GM19372 (cell line): Measurements from ENCODE around the gene ATAT1.

Experiments used
- ATAC-seq: cut with Tn5 transposase; IDR thresholded peaks from one replicate; pipeline ENCODE4 v1.9.1; 2021; ENCODE audit warnings: mild to moderate bottlenecking, low read depth, moderate library complexity; ENCODE audit not compliant: unreplicated experiment

The ATAT1 gene

DNA sequence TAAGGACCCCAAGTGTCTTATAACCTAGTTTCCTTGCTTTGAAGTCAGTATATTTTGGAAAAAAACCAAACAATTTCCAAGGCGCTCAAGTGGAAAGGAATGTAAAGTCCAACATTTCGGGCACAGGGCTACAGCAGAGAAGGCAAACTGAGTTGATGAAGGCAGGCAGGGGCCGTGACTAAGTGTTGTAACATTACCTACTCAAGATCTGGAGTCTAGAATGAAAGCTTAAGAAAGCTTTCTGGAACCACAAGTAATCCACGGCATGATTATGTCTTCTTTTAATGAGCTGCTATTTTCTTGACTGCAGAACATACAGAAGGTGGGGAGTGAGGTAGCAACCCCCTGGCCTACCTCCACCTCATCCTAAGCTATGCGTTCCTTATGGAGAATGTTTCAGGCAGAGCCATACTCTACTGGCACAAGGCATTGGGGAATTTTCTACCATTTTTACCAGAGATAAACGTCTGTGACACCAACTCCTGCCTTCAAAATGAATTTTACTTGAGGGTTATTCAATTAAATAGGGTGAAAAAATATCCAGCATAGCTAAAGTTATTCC, 13.9 kb upstream of the ATAT1 start:
- no peak for ATAC-seq

DNA sequence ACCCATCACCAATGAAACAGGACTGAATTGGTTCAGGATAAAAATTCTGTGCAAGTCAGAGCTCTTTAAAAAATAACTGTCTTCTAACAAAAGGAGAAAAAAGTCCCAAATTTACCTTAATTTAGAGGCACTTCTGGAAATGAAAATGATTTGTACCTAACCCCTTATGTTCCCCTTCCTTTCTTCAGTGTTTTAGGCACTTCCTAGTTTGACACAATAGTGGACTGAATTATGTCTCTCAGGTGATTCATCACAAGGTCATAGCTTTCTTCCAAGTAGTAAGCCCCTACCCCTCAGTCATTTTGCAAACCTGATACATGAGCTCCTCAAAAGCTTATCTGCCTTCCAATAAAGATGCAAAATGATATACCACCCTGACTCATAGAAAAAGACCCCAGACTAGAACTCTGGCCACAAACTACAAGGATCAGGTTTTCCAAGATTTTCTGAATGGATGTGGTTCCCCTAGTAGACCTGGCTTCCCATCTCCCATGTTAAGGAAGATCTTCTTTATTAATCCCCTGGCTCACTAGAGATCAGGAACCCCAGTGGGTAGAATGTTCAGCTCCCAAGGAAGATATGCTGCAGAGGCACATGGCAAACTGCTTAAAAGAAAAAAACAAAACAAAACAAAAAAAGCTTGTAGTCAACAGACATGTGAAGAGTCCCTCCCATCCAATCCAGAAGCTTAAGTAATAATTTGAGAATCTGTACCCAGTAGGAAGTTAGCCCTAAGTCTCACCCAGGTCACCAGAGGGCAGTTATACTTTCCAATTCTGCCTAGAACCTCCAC, 13.2 kb upstream of the ATAT1 start:
- no peak for ATAC-seq

DNA sequence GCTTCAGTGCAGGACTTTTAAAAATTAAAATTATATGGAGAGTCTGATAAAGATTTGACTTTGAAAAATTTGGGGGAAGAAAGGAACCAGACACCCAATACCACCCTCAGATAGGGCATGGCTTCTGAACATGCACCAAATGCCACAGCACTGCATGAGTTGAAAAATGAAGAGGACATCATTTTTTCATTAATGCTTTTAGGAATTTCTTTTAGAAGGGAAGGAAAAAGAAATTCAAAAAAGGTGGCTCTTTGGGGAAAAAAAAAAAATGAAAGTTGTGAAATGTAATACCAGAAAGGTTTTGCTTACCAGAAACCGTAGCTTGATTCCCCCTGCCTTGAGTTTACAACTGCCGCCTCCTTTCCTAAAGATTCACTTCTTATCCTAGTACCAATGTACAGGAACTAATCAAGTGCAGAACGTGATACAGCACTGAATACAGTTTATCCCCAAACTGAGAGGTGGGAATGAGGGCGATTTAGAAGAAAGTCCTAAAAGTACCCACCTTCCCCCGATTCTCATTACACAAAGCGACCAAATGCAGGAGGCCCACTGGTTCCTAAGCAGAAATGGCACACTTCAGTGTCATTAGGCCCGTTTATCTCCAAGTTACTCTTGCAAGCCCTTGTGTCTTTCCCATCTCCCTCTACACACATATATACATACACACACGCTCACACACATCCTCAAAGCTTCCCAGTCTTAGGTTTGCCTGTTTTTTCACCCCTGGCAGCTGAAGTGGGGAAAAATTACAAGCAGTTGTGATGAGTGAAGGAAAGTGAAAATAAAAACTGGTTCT, 12.4 kb upstream of the ATAT1 start:
- no peak for ATAC-seq

DNA sequence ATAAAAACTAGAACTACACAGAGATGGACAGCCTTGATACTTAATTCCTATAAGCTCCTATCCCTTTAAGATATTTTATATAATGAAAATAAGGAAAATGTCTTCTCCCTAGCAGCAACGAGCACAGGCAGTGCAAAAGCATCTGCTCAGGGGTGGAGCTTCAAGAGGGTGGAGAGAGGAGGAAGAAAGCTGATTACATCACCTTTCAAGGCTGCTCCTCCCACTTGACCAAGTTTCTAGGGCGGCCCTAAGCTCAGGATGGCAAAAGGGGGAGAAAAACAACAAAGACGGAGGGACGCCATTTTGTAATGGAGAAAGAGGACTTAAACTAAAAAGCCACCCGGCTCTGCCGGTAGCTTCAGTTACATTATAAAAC, 11.8 kb upstream of the ATAT1 start:
- ATAC-seq, result peak; percentile 26

DNA sequence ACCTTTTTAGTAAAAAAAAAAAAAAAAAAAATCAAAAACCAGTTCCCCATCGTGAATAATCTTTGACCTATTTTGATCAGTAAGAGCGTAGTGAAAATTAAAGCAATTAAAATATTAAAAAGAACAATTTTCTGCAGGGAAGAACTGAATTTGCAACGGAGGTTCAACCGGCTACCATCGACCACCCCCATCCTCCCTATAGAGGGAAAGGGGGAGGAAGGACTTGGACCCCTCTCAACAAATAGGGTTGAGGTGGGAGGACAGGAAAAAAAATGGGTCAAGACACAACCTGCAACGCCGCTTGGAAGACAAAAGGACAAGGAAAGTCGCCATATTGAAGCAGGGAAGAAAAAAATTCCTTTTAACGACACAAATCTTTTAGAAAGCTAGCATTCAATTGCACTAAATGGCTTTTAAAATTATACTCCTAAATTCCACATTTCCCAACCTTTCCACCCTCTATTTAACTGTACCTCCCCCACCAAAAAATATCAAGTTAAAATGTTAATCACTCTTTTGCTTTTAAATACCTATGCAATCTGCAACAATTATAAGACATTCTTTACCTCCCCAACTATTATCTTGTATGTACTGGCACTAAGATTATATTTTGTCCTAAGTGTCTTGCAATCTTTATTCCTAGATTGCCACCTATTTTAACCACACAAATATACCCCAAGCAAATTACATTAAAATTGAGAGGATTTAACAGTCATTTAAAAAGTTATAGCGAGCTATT, 11.3 kb upstream of the ATAT1 start:
- no peak for ATAC-seq

DNA sequence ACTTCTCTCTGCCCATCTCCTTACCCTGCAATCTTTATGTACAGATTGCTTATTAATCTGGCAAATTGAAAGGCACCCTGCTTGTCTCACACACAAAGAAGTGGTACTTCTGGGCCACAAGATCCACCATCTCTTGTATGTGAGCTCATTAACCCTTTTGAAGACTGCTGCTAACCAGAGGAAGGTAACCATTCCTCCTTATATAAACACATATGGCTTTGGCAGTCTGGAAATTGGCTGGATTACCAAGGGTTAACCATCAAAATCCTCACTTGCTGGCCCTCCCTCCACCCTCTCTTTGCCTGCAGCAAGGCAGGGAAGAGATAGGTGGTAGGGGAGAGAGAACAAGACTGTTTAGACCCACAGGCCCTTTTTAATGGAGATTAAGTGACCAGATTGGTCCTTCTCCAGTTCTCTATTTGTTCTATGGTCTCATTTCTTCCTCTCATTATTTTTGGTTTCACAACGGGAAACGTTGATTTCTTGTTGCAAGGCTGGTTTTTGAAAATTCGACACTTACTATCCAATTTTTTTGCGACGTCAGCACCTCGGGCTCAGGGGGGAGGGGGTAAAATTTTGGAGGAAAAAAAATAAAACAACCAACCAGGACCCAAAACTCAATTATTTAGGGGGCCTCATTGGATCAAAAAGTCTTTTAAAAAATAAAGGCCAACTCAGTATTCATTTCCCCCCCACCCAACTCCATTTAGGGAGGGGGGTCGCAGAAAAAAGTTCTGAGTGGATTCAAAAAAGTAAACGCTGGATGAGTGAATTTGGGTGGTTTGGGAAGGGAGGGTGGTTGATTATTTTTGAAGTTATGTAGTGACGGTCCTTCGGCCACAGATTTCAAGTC, 10.5 kb upstream of the ATAT1 start:
- ATAC-seq, result no peak

DNA sequence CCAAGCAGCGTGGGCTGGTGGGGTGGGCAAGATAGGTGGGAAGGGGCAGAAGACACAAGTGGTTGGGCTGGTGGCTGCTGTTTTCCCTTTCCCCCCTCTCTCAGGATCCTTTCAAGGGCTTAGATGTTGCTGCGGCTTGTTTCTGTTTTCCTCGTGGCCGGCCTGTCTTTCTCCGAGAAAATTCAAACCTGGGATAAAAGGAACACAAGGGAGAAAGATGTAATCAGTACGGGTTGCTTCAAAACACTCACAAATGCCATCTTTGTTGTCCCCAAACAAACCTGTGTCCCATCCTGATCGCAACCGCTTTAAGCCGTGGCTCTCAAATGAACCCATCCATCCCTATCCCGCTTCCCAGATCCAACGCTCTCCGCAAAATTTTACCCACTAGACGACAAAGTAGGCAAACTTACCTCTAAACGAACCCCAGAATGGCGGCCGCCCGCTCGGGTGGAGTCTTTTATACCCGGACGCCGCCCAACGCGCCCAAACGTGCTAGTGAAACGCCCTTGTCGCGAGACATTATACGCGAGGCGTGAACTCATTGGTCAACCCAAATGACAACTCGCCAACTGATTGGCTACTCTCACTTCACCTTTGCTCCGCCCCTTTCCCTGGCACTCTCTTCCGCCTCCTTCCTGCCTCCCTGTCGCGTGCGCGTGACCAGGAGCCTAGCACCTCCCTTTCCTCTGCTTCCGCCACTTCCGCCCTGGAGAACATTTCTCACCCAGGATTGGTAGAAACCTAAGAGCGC, 9.7 kb upstream of the ATAT1 start, which contains the start of gene PPP1R10:
Gene PPP1R10 (minus strand): TSS at position 433 of the 754 bp plus-strand sequence. CDS start 7,299 bp downstream, outside the sequence.
- ATAC-seq, result peak; percentile 78

DNA sequence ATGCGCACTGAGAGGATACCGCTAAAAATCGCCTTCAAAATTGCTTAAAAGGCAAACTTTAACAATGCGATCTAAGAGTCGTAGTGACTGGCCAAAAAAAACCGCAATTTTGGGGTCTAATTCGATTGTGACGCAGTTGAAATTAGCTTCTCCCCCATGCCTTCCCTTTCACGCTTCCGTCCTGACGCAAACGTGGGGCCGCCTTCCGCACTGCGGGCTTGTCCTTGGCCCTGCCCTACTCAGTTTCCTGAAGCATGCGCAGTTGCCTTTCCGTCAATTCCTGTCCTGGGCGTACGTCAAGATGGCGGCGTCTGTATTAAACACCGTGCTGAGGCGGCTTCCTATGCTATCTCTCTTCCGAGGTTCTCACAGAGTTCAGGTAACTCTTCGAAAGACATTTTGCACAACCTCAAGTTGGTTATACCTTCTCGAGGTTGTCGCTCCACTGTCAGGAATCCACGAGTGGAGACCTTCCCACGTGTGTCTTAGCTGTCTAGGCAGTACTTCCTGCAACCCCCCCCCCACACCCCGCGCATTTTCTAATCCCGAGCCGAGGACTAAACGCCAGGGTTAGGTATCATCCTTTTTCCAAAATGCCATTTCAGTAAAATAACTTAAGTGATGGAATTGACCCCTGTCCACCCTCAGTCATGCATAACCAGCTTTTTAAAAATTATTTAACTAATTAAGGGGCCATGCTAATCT, 9.0 kb upstream of the ATAT1 start, which contains the start of gene MRPS18B:
Gene MRPS18B (plus strand): TSS at position 276 of the 705 bp plus-strand sequence. CDS start 26 bp downstream, at position 302.
- peak; percentile 72 for ATAC-seq

DNA sequence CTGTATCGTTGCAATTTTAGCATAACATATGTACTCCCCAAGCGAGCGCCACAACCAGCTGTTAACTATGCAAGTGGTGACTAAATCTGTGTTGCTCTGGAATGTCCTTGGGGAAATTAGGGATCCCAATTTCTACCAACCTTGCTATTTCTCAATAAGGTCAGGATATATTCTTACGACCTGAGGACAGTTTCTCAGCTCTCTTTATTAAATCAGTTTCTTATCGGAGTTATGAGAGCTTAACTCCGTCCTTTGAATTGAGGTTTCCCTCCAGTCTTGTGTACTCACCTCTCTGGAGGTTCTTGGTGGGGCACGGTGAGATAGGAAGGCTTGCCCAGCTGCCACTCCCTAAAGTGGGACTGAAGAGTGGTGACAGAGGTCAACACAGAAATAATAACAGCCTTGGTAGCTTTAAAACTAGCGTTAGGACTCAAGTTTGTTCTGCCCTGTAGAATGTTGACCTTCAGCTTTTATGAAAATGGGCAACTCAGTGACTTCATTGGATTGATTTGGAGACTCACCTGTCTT, 8.3 kb upstream of the ATAT1 start:
- ATAC-seq, result no peak

DNA sequence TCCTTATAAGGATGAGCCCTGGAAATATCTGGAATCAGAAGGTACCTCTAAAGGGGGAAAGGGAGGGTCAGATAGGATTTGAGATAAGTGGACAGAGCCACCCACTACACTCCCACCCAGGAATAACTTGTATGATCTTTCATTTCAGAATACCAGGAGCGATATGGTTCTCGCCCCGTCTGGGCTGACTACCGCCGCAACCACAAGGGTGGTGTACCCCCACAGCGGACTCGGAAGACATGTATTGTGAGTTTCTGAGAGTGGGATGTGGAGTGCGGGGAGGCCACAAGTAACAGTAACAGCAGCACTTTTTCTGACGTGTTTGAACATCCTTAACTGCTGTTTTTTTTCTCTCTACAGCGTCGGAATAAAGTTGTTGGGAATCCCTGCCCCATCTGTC, 7.1 kb upstream of the ATAT1 start:
- no peak for ATAC-seq

DNA sequence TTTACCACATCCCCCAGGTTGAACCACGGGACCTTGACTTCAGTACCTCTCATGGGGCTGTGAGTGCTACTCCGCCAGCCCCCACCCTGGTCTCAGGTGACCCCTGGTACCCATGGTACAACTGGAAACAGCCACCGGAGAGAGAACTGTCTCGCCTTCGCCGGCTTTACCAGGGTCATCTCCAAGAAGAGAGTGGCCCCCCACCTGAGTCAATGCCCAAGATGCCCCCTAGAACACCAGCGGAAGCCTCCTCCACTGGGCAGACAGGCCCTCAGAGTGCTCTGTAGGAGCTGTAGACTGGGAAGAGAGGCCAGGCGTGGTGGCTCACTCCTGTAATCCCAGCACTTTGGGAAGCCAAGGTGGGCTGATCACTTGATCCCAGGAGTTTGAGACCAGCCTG, 1.2 kb upstream of the ATAT1 start:
- no peak for ATAC-seq

DNA sequence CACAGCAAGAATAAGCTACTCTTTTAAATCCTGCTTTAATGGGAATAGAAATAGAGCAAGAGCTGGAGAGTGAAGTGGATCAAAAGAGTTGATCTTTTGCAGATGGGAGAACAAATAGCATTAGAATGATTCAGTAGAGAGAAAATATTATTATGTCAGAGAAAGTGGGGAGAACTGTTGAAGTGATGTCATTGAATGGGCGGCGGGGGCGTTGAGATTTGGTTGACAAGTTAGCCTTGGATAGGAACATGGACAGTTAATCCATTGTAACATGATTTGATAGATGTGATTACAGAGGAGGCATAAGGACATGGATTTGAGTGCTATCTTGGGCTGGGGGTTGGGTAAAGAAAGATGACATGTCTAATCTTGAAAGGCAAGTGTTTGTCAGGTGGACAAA, 9.2 kb downstream of the ATAT1 start:
- no peak for ATAC-seq

DNA sequence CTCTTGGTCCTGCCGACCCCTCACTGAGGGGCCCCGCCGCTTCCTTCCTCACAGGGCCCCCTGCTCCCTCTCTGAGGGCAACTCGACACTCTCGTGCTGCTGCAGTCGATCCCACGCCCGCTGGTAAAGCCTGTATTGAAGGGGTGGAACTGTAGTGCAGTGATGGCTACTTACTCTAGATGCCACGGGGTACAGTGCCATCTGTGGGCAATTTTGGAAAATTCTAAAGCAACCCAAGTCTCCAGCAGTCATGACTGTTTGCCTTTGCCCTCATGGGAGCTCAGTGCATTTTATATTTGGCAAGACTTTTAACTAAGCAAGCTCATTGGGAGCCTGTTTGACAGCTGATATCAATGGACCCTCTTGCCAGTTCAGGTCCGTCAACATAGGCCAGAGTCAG, 13.8 kb downstream of the ATAT1 start:
- no peak for ATAC-seq

DNA sequence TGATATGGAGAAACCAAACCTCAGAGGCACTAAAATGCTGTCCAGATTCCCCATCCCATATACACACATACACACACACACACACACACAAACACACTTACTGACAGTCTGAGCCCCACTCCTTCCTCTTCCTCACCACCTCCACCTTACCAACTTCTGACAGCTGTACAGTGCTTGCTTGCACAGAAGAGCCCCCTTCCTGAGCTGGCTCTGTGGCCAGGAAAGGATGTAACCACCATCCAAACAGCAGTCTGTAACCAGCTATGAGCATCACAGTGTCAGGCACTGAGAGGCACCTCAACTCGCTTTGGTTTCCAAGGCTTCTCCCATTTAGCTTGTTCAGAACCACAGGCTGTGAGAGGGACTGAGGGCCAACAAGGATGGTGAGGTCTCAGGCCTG, 14.4 kb downstream of the ATAT1 start:
- ATAC-seq, result no peak

DNA sequence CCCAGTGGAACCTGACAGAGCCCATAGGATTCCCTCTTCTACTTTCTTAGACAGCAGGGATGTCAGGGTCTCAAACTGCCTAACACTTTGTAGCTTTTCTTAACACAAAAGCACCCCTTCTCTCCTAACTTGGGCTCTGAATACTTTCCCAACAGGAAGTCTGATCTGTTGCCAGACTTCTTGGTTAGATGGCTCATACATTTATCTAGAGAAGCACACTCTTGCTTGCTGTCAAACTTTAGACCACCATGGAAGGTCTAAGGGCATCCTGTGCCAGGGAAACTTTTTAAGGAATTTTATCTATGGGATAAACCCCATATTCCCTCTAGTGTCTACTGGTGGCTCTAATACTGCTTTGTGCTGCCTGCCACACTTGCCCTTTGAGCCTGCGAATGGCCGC, 17.0 kb downstream of the ATAT1 start:
- ATAC-seq, result no peak

DNA sequence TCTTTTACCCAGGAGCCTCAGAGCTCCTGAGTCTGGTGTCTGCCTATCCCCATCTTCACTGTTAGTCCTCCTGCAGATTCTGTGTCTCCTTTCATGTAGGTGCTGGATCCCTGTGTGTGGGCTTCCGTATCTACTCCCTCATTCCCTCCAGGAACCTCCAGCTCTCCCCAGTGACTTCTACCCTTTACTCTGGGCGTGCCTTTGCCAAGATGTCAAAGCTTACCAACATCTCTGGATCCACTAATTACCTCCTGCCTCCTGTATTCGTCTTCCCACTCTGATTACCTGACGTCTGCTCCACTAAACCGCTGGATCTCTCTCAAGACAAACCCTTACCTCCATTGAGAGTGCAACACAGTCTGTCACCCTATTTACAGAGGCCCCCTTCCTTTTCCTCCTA, 18.1 kb downstream of the ATAT1 start:
- no peak for ATAC-seq

DNA sequence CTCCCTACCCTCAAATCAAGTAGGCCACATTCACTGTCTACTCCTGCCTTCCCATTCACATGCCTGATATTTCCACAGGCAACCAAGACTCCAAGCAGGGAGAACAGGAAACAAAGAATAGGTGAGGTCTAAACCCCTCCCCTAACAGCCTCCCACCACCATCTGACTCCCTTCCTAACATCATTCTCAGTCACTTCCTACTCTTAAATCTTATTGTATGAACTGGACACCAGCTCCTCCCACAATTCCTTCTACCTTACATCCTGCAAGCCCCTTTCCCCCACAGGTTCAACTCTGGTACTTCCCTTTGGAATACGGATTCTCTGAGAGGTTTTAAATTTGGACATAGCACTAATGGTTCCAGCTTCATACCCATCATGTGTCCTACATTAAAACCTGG, 19.3 kb downstream of the ATAT1 start:
- ATAC-seq, result no peak
